ENCODE measurements around the gene ZHX3. TPM values are rescaled to one million over a fixed set of nuclear protein-coding genes. Genes with fewer than 3 reads are reported as not detected.

The ZHX3 gene
- total and polyA plus RNA-seq, 5 experiments from 2014 or later = 3.3 to 14.4 (median 10.4) TPM

GRCh38 chr20:41273445-41273844 lies 44.1 kb downstream of the ZHX3 start:
- POLR2A ChIA-PET = no interaction called here
- Mint-ChIP-seq H3K27me3 (no peaks in the 10 kb centered on the region), H3K27ac (peak overlapping the region in 1 of 10 donors; percentile 86), H3K4me3 (no peak overlapping the region), H3K4me1 (peaks cover 4 to 11% (median 6%) of the 10 kb centered on the region in 4 donors), H3K9me3 (no peaks in the 10 kb centered on the region), H3K36me3 (peaks cover 0 to 6% (median 2%) of the 10 kb centered on the region in 3 donors)
- DNase-seq (no peak), ATAC-seq (no peak)

GRCh38 chr20:41272339-41272738 lies 45.2 kb downstream of the ZHX3 start:
- H3K4me3 Mint-ChIP-seq = no peak overlapping the region
- no peak overlapping the region for H3K27ac Mint-ChIP-seq
- ATAC-seq (no peak), DNase-seq (no peak)
- no peaks in the 10 kb centered on the region for H3K9me3 Mint-ChIP-seq
- H3K27me3 Mint-ChIP-seq = no peaks in the 10 kb centered on the region
- POLR2A ChIA-PET = no interaction called here
- H3K4me1 Mint-ChIP-seq = peaks cover 4 to 11% (median 6%) of the 10 kb centered on the region in 4 donors
- H3K36me3 Mint-ChIP-seq = peaks cover 0 to 15% (median 9%) of the 10 kb centered on the region in 3 donors

GRCh38 chr20:41268917-41269652 lies 48.4 kb downstream of the ZHX3 start:
- H3K9me3 Mint-ChIP-seq = no peaks in the 10 kb centered on the region
- no peak for ATAC-seq

GRCh38 chr20:41268402-41268801 lies 49.1 kb downstream of the ZHX3 start:
- no peaks in the 10 kb centered on the region for H3K27me3 Mint-ChIP-seq
- no peaks in the 10 kb centered on the region for H3K9me3 Mint-ChIP-seq
- DNase-seq (no peak), ATAC-seq (no peak)
- POLR2A ChIA-PET = no interaction called here
- peaks cover 0 to 1% (median 0%) of the 10 kb centered on the region in 4 donors for H3K4me1 Mint-ChIP-seq
- H3K36me3 Mint-ChIP-seq = peaks cover 0 to 21% (median 9%) of the 10 kb centered on the region in 3 donors
- no peak overlapping the region for H3K4me3 Mint-ChIP-seq
- no peak overlapping the region for H3K27ac Mint-ChIP-seq

More at GRCh38 chr20:41268917-41269652, 48.4 kb downstream of the ZHX3 start:
- Mint-ChIP-seq H3K4me3 (no peak overlapping the region), H3K27ac (no peak overlapping the region), H3K27me3 (no peaks in the 10 kb centered on the region), H3K4me1 (peaks cover 0 to 1% (median 0%) of the 10 kb centered on the region in 4 donors), H3K36me3 (peaks cover 0 to 21% (median 10%) of the 10 kb centered on the region in 3 donors)
- POLR2A ChIA-PET = interaction anchor here (0.7 kb wide), 1 partner anchor 9 kb away, joined by 5 read pairs; no protein-coding TSS in a partner anchor
- DNase-seq = no peak

GRCh38 chr20:41265938-41266337 lies 51.6 kb downstream of the ZHX3 start:
- H3K4me1 Mint-ChIP-seq = no peaks in the 10 kb centered on the region
- no peak overlapping the region for H3K4me3 Mint-ChIP-seq
- DNase-seq (no peak), ATAC-seq (no peak)
- no peak overlapping the region for H3K27ac Mint-ChIP-seq
- POLR2A ChIA-PET = no interaction called here
- no peaks in the 10 kb centered on the region for H3K27me3 Mint-ChIP-seq
- H3K9me3 Mint-ChIP-seq = no peaks in the 10 kb centered on the region
- peaks cover 0 to 21% (median 9%) of the 10 kb centered on the region in 3 donors for H3K36me3 Mint-ChIP-seq

GRCh38 chr20:41264819-41265218 lies 52.7 kb downstream of the ZHX3 start:
- POLR2A ChIA-PET = no interaction called here
- Mint-ChIP-seq H3K36me3 (peaks cover 0 to 21% (median 9%) of the 10 kb centered on the region in 3 donors), H3K4me1 (no peaks in the 10 kb centered on the region), H3K9me3 (no peaks in the 10 kb centered on the region), H3K27me3 (no peaks in the 10 kb centered on the region), H3K27ac (no peak overlapping the region), H3K4me3 (no peak overlapping the region)
- DNase-seq (no peak), ATAC-seq (no peak)

GRCh38 chr20:41261790-41262717 lies 55.5 kb downstream of the ZHX3 start:
- Mint-ChIP-seq H3K27ac (no peak overlapping the region), H3K36me3 (peaks cover 0 to 3% (median 0%) of the 10 kb centered on the region in 3 donors), H3K9me3 (no peaks in the 10 kb centered on the region), H3K4me3 (no peak overlapping the region), H3K4me1 (no peaks in the 10 kb centered on the region), H3K27me3 (no peaks in the 10 kb centered on the region)
- POLR2A ChIA-PET = no interaction called here
- ATAC-seq (no peak), DNase-seq (no peak)

GRCh38 chr20:41261260-41261659 lies 56.3 kb downstream of the ZHX3 start:
- Mint-ChIP-seq H3K27me3 (no peaks in the 10 kb centered on the region), H3K4me1 (no peaks in the 10 kb centered on the region), H3K36me3 (peaks cover 0 to 2% (median 0%) of the 10 kb centered on the region in 3 donors), H3K9me3 (no peaks in the 10 kb centered on the region), H3K4me3 (no peak overlapping the region), H3K27ac (no peak overlapping the region)
- no peak for ATAC-seq
- POLR2A ChIA-PET = no interaction called here
- DNase-seq = no peak

- DNase-seq (no peak), ATAC-seq (no peak)
- Mint-ChIP-seq H3K36me3 (no peaks in the 10 kb centered on the region), H3K9me3 (no peaks in the 10 kb centered on the region), H3K4me1 (no peaks in the 10 kb centered on the region), H3K27ac (no peak overlapping the region), H3K27me3 (no peaks in the 10 kb centered on the region), H3K4me3 (no peak overlapping the region)
- POLR2A ChIA-PET = interaction anchor here (0.6 kb wide), 1 partner anchor 9 kb away, joined by 5 read pairs; no protein-coding TSS in a partner anchor
Observed at GRCh38 chr20:41260734-41261220, 56.8 kb downstream of the ZHX3 start.

GRCh38 chr20:41259309-41259708 lies 58.2 kb downstream of the ZHX3 start:
- Mint-ChIP-seq H3K27me3 (no peaks in the 10 kb centered on the region), H3K4me3 (no peak overlapping the region), H3K36me3 (peaks cover 0 to under 1% (median 0%) of the 10 kb centered on the region in 3 donors), H3K9me3 (no peaks in the 10 kb centered on the region), H3K27ac (no peak overlapping the region), H3K4me1 (no peaks in the 10 kb centered on the region)
- DNase-seq = no peak
- no peak for ATAC-seq
- POLR2A ChIA-PET = no interaction called here

GRCh38 chr20:41258474-41258873 lies 59.1 kb downstream of the ZHX3 start:
- H3K36me3 Mint-ChIP-seq = peaks cover 0 to 3% (median 0%) of the 10 kb centered on the region in 3 donors
- ATAC-seq (no peak), DNase-seq (no peak)
- H3K27ac Mint-ChIP-seq = no peak overlapping the region
- H3K4me3 Mint-ChIP-seq = no peak overlapping the region
- H3K4me1 Mint-ChIP-seq = no peaks in the 10 kb centered on the region
- POLR2A ChIA-PET = no interaction called here
- H3K9me3 Mint-ChIP-seq = no peaks in the 10 kb centered on the region
- H3K27me3 Mint-ChIP-seq = no peaks in the 10 kb centered on the region

- H3K36me3 Mint-ChIP-seq = peaks cover 0 to 3% (median 0%) of the 10 kb centered on the region in 3 donors
- DNase-seq (no peak), ATAC-seq (no peak)
- POLR2A ChIA-PET = no interaction called here
- H3K4me1 Mint-ChIP-seq = no peaks in the 10 kb centered on the region
- no peaks in the 10 kb centered on the region for H3K27me3 Mint-ChIP-seq
- H3K27ac Mint-ChIP-seq = no peak overlapping the region
- no peaks in the 10 kb centered on the region for H3K9me3 Mint-ChIP-seq
- no peak overlapping the region for H3K4me3 Mint-ChIP-seq
Observed at GRCh38 chr20:41256516-41256915, 61.0 kb downstream of the ZHX3 start.

- POLR2A ChIA-PET = no interaction called here
- DNase-seq = no peak
Observed at GRCh38 chr20:41255655-41256054, 61.9 kb downstream of the ZHX3 start.

More at GRCh38 chr20:41255655-41256054, 61.9 kb downstream of the ZHX3 start:
- ATAC-seq = no peak
- Mint-ChIP-seq H3K27me3 (no peaks in the 10 kb centered on the region), H3K4me3 (no peak overlapping the region), H3K36me3 (peaks cover 0 to 3% (median 0%) of the 10 kb centered on the region in 3 donors), H3K4me1 (peaks cover 0 to 6% (median under 1%) of the 10 kb centered on the region in 4 donors), H3K27ac (no peak overlapping the region), H3K9me3 (no peaks in the 10 kb centered on the region)
